ENCODE data around the gene SPON1.
"Not testable (repeated sequence)": the region's sequence is repeated elsewhere in the genome, so short reads cannot be mapped to it uniquely, and the experiment has no call there.

Gene SPON1

DNA sequence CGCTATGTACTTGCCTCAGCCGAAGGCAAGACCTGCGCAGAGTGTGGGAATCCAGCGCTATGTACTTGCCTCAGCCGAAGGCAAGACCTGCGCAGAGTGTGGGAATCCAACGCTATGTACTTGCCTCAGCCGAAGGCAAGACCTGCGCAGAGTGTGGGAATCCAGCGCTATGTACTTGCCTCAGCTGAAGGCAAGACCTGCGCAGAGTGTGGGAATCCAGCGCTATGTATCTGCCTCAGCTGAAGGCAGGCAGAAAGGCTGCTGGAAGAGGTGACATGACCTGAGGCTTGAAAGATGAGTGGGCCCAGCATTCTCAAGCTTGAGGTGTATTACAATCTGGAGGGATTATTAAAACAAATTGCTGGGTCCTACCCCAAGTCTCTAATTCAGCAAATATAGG, 290.0 kb downstream of the SPON1 start:
- not testable (repeated sequence) for DNase-seq

GRCh38 chr11:14253421-14253820, 290.9 kb downstream of the SPON1 start:
- no peak for DNase-seq

GRCh38 chr11:14253840-14254239, 291.3 kb downstream of the SPON1 start:
- no peak for DNase-seq

- no peak for DNase-seq
Measured at GRCh38 chr11:14254533-14255237, 292.2 kb downstream of the SPON1 start.

DNA sequence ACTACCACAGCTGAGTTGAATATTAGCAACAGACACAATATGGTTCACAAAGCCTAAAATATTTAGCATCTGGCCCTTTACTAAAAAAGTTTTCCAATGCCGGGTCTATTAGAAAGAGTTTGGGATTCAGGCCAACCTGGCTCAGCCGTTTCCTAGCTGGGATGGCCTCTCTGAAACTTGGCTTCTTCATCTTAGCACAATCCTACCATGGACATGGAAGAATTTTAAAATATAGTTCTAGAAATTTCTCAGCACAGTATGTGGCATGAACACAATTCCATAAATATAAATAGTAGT, 292.7 kb downstream of the SPON1 start:
- no peak for DNase-seq

DNA sequence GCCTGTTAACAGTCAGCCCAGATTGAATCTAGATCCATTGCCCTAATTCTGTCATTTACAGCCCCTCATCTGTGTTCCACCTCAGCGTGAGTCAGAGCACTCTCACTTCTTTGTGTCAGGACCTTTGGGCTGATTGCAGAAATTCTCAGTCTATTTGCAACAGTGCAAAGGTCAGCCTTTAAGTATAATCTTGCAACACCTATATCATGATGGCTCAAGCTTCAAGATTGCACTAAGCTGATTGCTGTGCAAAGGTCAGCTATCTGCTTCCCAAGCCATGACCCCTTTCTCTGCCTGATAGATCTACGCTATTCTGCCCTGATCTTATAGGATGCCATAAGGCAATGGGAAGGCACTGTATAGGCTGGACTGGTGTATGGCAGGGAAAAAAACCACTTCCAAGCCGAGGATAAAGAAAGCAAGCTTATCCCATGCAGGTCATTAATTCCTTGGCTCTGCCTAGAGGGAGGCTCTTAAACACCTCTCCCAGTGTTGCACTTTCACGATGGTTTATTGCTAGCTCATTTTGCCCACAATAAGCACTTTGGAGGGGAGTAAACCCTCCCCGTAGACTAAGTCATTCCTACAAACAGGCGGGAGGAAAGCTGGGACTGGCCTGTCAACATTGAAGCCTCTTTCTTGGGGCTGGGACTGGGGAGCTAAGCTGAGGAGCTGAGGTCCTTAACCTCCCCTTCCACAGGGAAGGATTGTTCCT, 295.9 kb downstream of the SPON1 start:
- no peak for DNase-seq

DNA sequence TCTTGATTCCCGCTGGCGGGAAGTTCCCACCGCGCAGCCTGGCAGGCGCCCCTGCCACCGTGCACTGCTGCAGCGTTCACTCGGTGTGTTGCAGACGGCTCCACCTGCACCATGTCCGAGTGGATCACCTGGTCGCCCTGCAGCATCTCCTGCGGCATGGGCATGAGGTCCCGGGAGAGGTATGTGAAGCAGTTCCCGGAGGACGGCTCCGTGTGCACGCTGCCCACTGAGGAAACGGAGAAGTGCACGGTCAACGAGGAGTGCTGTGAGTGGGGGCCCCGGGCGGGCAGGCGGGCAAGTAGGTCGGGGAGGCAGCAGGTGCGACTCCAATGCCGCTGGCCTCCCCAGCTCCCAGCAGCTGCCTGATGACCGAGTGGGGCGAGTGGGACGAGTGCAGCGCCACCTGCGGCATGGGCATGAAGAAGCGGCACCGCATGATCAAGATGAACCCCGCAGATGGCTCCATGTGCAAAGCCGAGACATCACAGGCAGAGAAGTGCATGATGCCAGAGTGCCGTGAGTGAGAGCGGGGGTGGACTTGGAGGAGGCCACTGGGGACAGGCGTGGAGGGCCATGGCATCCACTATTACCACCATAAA, 296.8 kb downstream of the SPON1 start:
- no peak for DNase-seq

DNA sequence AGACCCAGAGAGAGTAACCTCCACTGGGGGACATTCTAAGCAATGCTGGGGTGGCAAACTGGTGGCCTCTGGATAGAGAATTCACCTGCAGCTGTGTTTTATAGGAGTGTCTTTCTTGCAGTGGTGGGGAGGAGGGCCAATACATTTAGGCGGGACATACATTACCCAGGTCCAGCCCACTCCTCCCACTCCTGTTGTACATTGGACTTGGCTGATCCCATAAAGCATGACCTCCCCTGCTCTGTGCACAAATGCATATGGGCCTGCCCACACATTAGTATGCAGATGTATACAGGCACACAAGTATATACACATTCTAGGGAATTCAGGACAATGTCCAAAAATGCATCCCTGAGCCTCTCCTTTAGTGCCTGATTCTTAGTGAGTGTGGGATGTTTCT, 297.4 kb downstream of the SPON1 start:
- no peak for DNase-seq

DNA sequence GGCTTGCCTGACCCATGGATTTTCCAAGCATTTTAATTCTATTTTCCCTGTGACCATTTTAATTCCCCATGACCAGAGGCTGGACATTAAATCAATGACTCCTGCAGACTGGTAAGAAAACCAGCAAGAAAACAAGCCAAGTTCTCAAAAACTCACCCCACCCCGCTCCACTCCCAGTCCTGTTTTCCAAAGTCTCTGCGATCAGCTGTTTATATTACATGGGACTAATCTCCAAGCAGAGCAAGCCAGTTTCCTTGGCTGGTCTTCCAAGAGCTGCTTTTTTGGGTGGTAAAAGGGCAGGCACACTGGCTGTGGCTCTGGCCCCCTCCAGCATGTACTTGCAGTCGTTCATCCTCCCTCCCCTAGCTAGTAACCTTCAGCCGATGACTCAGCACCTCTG, 298.5 kb downstream of the SPON1 start:
- DNase-seq, result no peak

DNA sequence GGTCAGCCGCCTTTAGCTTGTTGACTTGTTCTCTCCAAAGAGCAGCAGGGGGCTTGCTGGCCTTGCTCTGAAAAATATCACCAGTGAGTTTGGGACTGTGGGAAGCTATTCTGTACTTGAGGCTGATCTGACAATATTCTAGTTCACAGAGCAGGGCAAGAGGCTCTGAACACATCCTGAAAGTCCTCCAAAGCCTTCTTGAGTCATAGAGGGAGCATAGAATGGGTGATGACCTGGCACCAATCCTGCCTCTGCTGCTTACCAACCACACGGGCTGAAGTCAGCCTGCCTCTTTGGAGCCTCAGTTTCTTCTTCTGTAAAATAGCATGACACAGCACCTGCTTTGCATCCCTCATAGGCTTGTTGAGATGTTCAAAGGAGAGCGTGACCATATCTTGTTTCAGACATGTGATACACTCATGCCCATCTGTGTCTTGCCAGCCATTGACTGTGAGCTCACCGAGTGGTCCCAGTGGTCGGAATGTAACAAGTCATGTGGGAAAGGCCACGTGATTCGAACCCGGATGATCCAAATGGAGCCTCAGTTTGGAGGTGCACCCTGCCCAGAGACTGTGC, 299.8 kb downstream of the SPON1 start:
- DNase-seq, result no peak

DNA sequence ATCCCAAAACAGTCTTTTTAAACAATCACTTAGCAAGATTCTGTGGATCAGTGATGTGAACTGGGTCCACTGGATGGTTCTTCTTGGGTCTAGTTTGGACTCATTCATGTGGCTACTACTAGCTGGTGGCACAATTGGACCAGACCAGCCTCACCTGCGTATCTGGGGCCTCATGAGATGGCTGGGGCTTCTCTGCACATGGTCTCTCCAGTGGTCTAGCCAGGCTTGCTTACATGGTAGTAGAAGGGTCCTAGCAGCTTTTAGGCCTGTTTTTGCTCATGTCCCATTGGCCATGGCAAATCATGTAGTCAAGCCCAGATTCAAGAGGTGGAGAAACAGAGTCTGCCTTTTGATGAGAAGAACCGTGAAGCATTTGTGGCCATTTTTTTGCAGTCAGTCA, 302.4 kb downstream of the SPON1 start:
- no peak for DNase-seq

- no peak for DNase-seq
Measured at GRCh38 chr11:14266622-14267021, 304.1 kb downstream of the SPON1 start.

DNA sequence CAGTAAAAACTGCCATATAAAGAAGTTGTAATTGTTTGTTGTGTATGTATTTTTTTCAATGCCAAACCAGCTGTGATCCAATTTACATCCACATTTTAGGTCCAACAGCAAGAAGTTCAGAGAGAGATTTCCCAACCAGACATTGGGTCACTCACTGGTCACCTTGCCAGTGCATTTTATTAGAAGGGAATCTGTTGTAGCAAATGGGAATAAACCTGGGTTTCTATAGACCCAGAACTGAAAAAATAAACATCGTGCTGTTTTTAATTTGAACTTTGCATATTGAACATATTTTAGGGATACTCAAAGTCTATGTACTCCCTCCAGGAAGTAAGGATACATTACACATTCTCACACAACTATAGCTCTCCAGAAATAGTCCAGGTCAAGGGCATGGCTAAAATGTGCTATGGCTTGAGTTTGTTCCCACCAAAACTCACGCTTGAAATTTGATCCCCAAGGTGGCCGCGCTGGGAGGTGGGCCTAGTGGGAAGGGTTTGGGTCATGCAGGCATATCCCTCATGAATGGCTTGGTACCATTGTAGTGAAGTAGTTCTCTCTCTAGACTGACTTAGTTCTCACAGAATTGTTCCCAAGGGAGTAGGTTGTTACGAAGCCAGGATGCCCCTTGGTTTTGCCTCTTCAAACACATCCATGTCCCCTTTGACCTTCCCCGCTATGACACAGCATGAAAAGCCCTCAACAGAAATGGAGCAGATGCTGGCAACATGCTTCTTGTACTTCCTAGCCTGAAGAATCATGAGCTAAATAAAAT, 305.5 kb downstream of the SPON1 start:
- DNase-seq, result no peak

DNA sequence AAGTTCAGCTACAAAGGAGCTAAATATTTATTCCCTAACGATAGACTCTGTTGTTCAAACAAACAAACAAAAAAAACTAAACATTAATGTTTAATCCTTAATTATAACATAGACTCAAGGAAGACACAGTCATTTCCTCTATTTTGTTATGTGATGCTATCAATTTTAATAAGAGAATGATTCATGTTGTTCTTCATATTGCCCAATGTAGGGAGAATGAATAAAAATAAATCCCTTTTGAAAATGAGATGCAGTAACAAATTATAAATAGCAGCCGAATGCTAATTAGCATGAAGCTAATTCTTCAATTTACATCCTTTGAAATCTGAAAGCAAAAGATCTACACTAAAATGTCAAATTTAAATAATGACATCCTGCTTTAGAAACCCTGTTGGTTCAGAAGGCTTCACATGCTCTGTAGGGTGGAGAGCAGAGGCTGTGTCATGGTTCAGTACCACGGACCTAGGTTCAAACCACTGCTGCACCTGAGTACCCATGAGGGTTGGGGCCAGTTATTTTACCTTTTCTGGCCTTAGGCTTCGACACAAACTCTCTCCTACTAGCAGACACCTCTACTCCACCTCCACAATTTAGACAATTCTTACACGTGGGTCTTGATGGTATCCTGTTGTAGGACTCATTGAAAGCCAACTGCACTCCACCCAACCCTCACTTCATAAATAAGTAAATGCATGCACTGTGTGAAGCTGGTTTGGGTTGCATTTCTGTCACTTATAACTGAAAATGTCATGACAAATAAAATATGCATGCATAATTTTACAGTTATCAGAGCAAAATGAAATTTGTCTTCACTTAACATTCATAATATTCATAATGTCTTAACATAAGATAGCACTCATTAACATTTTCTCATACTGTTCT, 307.4 kb downstream of the SPON1 start:
- no peak for DNase-seq

- DNase-seq, result no peak
Measured at GRCh38 chr11:14270690-14271542, 308.4 kb downstream of the SPON1 start.

DNA sequence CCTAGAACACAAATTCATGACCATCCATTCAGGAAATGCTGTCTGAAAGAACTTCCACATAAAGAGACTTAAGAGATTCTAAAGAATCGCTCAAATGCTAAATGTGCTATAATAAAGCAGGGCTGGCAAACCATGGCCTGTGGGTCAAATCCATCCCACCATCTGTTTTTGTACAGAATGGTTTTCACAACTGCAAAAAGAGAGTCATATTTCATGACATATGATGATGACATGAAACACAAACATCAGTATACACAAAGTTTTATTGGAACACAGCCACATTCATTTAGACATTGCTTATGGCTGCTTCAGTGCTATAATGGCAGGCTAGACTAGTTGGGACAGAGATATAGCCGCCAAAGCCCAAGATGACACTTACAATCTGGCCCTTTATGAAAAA, 311.4 kb downstream of the SPON1 start:
- DNase-seq, result no peak

DNA sequence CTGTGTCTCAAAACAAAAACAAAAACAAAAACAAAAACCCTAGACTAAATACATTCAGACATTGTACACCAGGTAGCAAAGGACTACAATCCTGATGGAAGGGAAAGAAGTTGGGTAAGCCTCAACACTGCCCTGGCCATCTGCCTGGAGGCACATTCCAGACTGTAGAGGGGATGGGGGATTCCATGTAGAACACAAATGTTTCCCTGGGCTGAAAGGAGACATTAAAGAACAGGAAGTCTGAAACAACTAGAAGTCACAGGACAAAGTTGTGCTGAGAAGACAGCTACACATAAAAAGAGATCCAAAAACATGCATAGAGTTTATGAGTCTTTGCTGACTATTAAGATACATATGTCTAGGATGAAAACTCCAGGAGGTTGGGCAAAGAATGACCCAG, 312.6 kb downstream of the SPON1 start:
- DNase-seq, result no peak

DNA sequence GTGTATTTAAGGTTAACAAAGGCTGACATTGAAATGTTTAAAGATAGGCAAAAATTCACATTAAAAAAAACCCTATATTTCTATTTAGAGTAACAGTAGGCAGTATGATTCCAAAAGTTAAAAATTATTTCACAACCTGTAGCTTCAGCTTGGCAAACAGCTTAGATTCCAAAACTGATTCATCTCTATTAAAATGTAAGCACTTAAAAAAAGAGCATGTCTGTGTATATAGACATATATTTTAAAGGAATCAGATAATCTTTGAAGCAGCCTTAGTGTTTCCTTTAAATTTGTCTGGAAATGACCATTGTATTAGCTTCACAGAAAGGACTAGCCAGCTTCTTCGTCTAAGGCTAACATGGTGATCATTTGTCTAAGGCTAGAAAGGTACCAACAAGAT, 316.3 kb downstream of the SPON1 start:
- not testable (repeated sequence) for DNase-seq

- DNase-seq, result no peak
Measured at GRCh38 chr11:14288189-14288935, 325.8 kb downstream of the SPON1 start.

DNA sequence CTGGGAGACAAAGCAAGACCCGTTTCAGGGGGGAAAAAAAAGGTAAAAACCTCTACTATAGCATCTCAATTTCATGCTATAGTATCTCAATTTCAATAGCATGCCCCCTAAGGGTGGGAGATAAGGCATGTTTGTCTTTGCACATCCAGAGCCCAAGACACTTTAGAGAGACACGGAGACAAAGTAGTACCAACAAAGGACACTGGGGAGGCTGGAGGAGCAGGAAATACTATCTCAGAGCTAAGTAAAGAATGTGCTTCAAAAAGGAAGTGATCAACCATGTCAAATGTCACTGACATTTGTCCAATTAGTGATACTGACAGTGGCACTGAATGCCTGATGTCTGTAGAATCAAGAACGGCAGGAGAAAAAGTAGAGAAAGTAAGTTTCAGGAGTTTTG, 327.9 kb downstream of the SPON1 start:
- DNase-seq, result no peak

GRCh38 chr11:14299921-14300320, 337.4 kb downstream of the SPON1 start:
- DNase-seq, result no peak

Data from NCI-H2029 treated with DMSO at 0.1 percent for 48 hours (cell line).